Measurements from ENCODE around the gene SDK1. TPM values are rescaled to one million over a fixed set of nuclear protein-coding genes. Genes with fewer than 3 reads are reported as not detected.

Gene SDK1
- total and polyA plus RNA-seq, 2 of the 8 experiments (the other 6 are each of a cell fraction or from before 2014, with no cell fraction given), result 3.3 to 7.2 TPM

GRCh38 chr7:3960942-3961341, 659.9 kb downstream of the SDK1 start:
- Histone ChIP-seq H3K23me2 (ENCODE audit: low read depth, low read length) (no peaks in the 10 kb centered on the region), H3K79me1 (ENCODE audit: low read depth, low read length) (no peaks in the 10 kb centered on the region), H3K23ac (ENCODE audit: insufficient read length) (no peak overlapping the region), H2BK12ac (ENCODE audit: low read depth, low read length) (no peak overlapping the region), H3K14ac (ENCODE audit: insufficient read length) (no peak overlapping the region), H3K79me2 (ENCODE audit: control insufficient read depth in 1 of 2, insufficient read depth in 2 of 2, low read length in 2 of 2) (no peaks in the 10 kb centered on the region), H2BK120ac (replicated peaks; ENCODE audit: low read depth, low read length) (no peak overlapping the region), H4K91ac (replicated peaks; ENCODE audit: insufficient read length, low read length) (no peak overlapping the region), H3K36me3 (ENCODE audit: control insufficient read depth in 2 of 4, insufficient read depth in 4 of 4, low read length in 3 of 4) (no peaks in the 10 kb centered on the region), H4K8ac (ENCODE audit: extremely low read depth, insufficient read depth, low read length) (no peak overlapping the region), H3K9me3 (ENCODE audit: insufficient read depth in 2 of 2, low read depth in 1 of 2, low read length in 1 of 2) (no peaks in the 10 kb centered on the region), H4K5ac (ENCODE audit: insufficient read length, low read depth, low read length) (no peak overlapping the region), H4K20me1 (replicated peaks in 1 of 2; ENCODE audit: control insufficient read depth in 1 of 2, insufficient read depth in 2 of 2, low read length in 2 of 2) (no peaks in the 10 kb centered on the region), H3K4me1 (replicated peaks in 1 of 4; ENCODE audit: control insufficient read depth in 3 of 4, insufficient read depth in 4 of 4, low read length in 3 of 4) (no peaks in the 10 kb centered on the region; a peak in 1 of 7 replicates), H2BK15ac (ENCODE audit: low read length) (no peak overlapping the region), H3K27ac (ENCODE audit: low read depth, low read length) (no peak overlapping the region), H3K4ac (replicated peaks; ENCODE audit: insufficient read length, low read depth, low read length) (no peak overlapping the region), H2BK20ac (ENCODE audit: low read length) (no peak overlapping the region), H2AFZ (ENCODE audit: low read length) (no peak overlapping the region), H3K18ac (ENCODE audit: extremely low read depth, low read length) (no peak overlapping the region), H3K9ac (replicated peaks in 1 of 4; ENCODE audit: extremely low read depth in 1 of 4, low read depth in 3 of 4, low read length in 3 of 4) (no peak overlapping the region), H2AK5ac (ENCODE audit: low read depth, low read length) (no peak overlapping the region), H3K27me3 (replicated peaks in 1 of 4; ENCODE audit: control insufficient read depth in 3 of 4, extremely low read depth in 1 of 4, insufficient read depth in 3 of 4, low read length in 3 of 4) (no peaks in the 10 kb centered on the region), H3K56ac (replicated peaks; ENCODE audit: insufficient read length, low read depth, low read length) (no peak overlapping the region), H2BK5ac (ENCODE audit: low read depth, low read length) (no peak overlapping the region), H3K4me2 (ENCODE audit: insufficient read depth in 1 of 2, low read depth in 2 of 2, low read length in 2 of 2) (no peak overlapping the region), H3K4me3 (ENCODE audit: extremely low read depth in 1 of 4, insufficient read depth in 2 of 4, low read depth in 3 of 4, low read length in 4 of 4) (no peak overlapping the region)
- no peak for DNase-seq (ENCODE audit: low read depth in 1 of 2, low spot score in 2 of 2)
- FAIRE-seq, result no peak
- ChIA-PET POLR2A (ENCODE audit: partially characterized antibody) (no interaction called here), CTCF (ENCODE audit: partially characterized antibody) (interaction anchor here (1.8 kb wide), 1 partner anchor 24 kb away, joined by 4 read pairs; no protein-coding TSS in a partner anchor)
- TF ChIP-seq SRF (IDR thresholded peaks at IDR 0.05; ENCODE audit: low read depth, low read length), result no peak
- TF ChIP-seq CHD2 (IDR thresholded peaks at IDR 0.05; ENCODE audit: low read length), result no peak
- TF ChIP-seq EZH2 (IDR thresholded peaks at IDR 0.05; ENCODE audit: low read depth, low read length, severe bottlenecking), result no peak
- no peak for TF ChIP-seq BCL11A (IDR thresholded peaks at IDR 0.05; ENCODE audit: low read depth in 2 of 2, low read length in 2 of 2)
- no peak for TF ChIP-seq CREB1 (IDR thresholded peaks at IDR 0.05)
- WGBS, 2 experiments (ENCODE audit: extremely low coverage in 1 of 2, insufficient coverage in 1 of 2, insufficient read length in 1 of 2, insufficient replicate concordance in 2 of 2, low coverage in 1 of 2, low lambda C conversion rate in 2 of 2, missing lambda C conversion rate in 1 of 2), result 88% methylated on average over 3 of the region's 3 CpGs; no CpG with 5 or more reads in 1 of the 2 experiments
